Measurements from ENCODE around the gene SNX19. TPM values are rescaled to one million over a fixed set of nuclear protein-coding genes. Genes with fewer than 3 reads are reported as not detected.

SNX19 gene
- total RNA-seq, 1 donor from 2014 or later = 42.1 TPM

DNA sequence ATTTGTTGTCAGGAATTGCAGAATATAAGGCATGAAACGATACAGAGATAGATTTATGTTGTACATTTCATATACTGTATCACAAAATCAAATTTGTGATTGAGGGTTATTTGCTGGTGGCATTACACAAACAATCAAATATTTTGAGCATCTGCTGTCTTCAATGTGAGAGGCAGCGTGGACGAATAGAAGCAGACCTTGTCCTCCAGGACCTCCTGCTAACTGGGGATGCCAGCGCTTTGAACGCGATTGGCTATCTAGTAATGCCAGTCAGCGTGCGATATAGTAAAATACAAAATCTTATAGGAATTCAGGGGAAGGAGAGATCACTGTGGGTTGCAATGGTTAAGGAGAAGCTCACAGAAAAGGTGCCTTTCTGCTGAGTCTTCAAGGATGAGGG, 631 bp upstream of the SNX19 start:
- Mint-ChIP-seq H3K9me3 (no peaks in the 10 kb centered on the region), H3K4me3 (ENCODE audit: low read depth) (peak overlapping the region; percentile 81), H3K36me3 (ENCODE audit: low read depth) (peaks cover 29% of the 10 kb centered on the region), H3K4me1 (ENCODE audit: low read depth) (peaks cover 30% of the 10 kb centered on the region), H3K27me3 (ENCODE audit: low read depth) (peaks cover 13% of the 10 kb centered on the region), H3K27ac (no peak overlapping the region)
- DNase-seq (ENCODE audit: low spot score) = no peak
- intact Hi-C loops (cut with micrococcal nuclease) = loop anchor here (1.0 to 2.0 kb wide), 4 partner anchors 22 to 1022 kb away; partner anchors contain the start of genes NFRKB and ZBTB44

DNA sequence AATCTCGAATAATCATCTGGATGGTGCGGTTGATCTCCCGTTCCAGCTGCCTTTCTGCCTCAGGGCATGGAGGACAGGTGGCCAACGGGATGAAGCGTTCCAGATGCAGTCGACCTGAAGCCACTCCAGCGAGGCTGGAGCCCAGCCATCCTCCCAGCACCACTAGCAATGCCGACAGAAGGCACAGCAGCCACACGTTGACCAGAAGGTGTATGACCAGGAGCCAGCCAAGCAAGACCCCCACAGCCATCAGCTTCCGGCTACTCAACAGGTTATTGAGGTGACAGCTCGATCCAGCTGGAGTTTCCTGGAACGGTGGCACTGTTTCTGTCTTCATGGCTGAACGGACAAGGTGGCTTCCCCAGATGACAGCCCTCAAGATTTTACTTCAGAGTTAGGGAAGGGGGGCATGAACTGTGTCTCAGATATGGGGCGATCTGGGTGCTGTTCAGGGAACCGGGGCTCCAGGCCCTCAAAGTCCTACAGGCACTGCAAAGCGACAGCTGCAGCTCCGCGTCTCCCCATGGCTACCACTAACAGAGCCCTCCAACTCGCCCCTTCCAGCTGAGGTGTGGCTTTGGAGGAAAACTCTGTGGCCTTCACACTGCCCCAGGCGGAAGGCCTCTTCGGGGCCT, 559 bp downstream of the SNX19 start:
- Mint-ChIP-seq H3K27ac (peak overlapping the region; percentile 63), H3K4me3 (ENCODE audit: low read depth) (peak overlapping the region; percentile 81), H3K27me3 (ENCODE audit: low read depth) (peaks cover 4% of the 10 kb centered on the region), H3K9me3 (no peaks in the 10 kb centered on the region), H3K36me3 (ENCODE audit: low read depth) (peaks cover 40% of the 10 kb centered on the region), H3K4me1 (ENCODE audit: low read depth) (peaks cover 32% of the 10 kb centered on the region)
- intact Hi-C loops (cut with micrococcal nuclease) = loop anchor here (1.0 to 2.0 kb wide), 4 partner anchors 21 to 1020 kb away; partner anchors contain the start of genes NFRKB and ZBTB44
- no peak for DNase-seq (ENCODE audit: low spot score)

DNA sequence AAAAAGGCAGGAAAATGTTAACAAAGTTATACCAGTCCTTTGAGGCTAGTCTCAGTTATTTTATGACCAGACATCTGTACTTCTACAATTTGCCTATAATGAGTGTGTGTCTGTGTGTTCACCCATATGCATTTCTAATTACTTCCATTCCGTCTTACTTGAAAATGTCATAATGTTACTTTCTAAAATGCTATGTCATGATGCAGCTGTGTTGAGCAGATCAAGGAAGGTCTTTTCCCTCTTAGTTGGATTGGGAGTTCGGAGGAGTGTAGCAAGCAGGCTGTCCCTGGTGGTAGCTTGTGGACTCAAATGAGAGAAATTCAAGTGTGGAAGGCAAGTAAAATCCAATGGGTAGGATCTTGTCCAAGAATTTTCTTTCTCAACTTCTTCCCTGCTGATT, 3.0 kb downstream of the SNX19 start:
- H3K4me1 Mint-ChIP-seq (ENCODE audit: low read depth) = peaks cover 38% of the 10 kb centered on the region
- intact Hi-C loops (cut with micrococcal nuclease) = no loop called here
- no peaks in the 10 kb centered on the region for H3K27me3 Mint-ChIP-seq (ENCODE audit: low read depth)
- H3K9me3 Mint-ChIP-seq = no peaks in the 10 kb centered on the region
- DNase-seq (ENCODE audit: low spot score) = no peak
- H3K4me3 Mint-ChIP-seq (ENCODE audit: low read depth) = peak overlapping the region; percentile 6
- no peak overlapping the region for H3K27ac Mint-ChIP-seq
- peaks cover 64% of the 10 kb centered on the region for H3K36me3 Mint-ChIP-seq (ENCODE audit: low read depth)

DNA sequence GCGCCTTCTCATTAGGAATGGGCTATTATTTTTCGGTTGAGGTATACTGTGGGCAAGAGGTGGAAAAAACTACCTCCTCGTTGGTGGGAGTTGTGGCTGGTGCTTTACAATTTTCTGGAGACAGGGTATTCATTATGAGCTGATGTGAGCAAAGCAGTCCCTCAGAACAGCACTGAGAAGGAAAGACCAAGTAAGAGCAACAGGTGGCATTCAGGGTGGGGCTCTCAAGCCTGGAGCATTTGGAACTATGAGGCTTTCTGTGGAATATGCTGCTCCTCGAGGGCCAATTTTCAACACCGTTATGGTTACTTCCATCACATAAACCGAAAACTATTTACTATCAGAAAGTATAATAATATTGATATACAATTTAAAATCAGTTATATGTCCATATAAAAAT, 3.7 kb downstream of the SNX19 start:
- Mint-ChIP-seq H3K27ac (no peak overlapping the region), H3K36me3 (ENCODE audit: low read depth) (peaks cover 71% of the 10 kb centered on the region), H3K4me1 (ENCODE audit: low read depth) (peaks cover 38% of the 10 kb centered on the region), H3K9me3 (no peaks in the 10 kb centered on the region), H3K27me3 (ENCODE audit: low read depth) (no peaks in the 10 kb centered on the region), H3K4me3 (ENCODE audit: low read depth) (no peak overlapping the region)
- no peak for DNase-seq (ENCODE audit: low spot score)
- intact Hi-C loops (cut with micrococcal nuclease) = no loop called here

DNA sequence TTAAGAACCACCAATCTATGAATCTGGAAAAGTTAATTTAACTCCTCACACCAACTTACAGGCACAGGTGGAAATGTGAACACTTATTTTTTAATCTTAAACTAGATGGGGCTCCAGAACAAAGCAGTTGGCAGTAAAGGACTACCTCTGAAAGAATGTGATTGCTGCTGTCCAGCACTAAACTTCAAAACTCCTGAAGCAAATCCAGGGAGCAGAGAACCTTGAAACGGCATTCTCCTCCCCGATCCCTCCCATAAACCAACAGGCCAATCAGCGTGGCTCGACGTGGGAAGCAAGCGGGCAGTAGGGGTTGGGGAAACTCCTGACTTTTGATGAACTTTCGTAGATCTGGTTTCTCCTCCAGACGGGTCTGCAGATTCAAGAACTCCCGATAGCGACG, 5.0 kb downstream of the SNX19 start:
- intact Hi-C loops (cut with micrococcal nuclease) = no loop called here
- H3K4me3 Mint-ChIP-seq (ENCODE audit: low read depth) = no peak overlapping the region
- H3K9me3 Mint-ChIP-seq = no peaks in the 10 kb centered on the region
- H3K27ac Mint-ChIP-seq = no peak overlapping the region
- no peaks in the 10 kb centered on the region for H3K27me3 Mint-ChIP-seq (ENCODE audit: low read depth)
- DNase-seq (ENCODE audit: low spot score) = no peak
- peaks cover 83% of the 10 kb centered on the region for H3K36me3 Mint-ChIP-seq (ENCODE audit: low read depth)
- peaks cover 32% of the 10 kb centered on the region for H3K4me1 Mint-ChIP-seq (ENCODE audit: low read depth)

DNA sequence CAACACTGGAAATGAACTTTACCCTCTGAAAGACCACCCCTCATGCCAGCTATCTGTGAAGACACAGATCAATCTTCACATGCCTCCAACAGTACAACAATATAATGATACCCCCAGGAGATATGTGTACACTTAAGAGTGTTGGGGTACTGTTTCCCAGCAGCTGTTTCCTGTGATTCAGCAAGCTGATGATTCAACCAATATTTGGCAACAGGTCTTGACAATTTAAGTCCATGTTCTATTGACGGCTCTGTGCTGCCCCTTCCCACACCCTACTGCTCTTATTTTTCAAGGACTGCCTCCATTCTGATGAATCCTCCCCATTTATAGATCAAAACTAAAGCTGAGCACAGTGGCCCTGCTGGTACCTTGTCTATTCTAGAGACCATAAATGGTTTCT, 6.6 kb downstream of the SNX19 start:
- Mint-ChIP-seq H3K4me1 (ENCODE audit: low read depth) (peaks cover 24% of the 10 kb centered on the region), H3K27me3 (ENCODE audit: low read depth) (no peaks in the 10 kb centered on the region)
- intact Hi-C loops (cut with micrococcal nuclease) = no loop called here

DNA sequence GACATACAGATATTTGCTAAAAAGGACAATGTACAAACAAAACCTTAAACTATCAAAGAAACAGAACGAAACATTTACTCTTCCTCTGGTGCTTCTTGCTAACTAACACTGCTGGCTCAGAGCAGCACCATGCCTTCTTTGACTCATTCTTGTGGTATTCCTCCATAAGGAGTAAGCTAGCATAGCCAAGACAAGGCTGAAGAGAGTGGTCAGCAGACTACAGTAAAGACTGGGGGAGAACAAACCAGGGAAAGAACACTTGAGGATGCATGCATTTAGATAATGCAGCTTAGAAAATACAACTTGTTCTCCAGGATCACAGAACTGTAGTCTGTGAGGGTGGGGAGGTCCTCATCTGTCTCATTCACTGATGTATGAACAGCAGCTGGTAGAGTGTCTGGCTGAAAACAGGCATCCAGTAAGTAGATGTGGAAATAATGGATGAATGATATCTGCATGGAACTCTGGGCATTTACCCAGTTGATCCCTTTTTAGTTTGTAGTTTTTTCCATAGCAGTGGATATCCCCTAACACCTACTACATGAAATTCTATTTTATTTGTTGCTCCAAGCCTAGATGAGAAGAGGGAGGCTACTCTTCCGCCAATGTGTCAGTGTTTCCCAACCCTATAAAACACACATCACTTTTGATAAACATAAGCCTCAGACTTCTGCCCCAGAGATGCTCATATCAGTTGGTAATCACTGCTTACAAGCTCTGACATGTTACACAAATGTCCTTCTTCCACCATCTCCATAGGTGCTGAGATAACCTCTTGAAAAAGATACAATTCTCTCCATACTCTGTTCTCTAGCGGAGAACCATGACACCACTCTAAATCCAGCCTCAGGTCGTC, 7.3 kb downstream of the SNX19 start:
- no peak overlapping the region for H3K4me3 Mint-ChIP-seq (ENCODE audit: low read depth)
- no peak for DNase-seq (ENCODE audit: low spot score)
- no peaks in the 10 kb centered on the region for H3K27me3 Mint-ChIP-seq (ENCODE audit: low read depth)
- H3K9me3 Mint-ChIP-seq = no peaks in the 10 kb centered on the region
- H3K27ac Mint-ChIP-seq = no peak overlapping the region
- H3K4me1 Mint-ChIP-seq (ENCODE audit: low read depth) = peaks cover 19% of the 10 kb centered on the region
- H3K36me3 Mint-ChIP-seq (ENCODE audit: low read depth) = peaks cover 94% of the 10 kb centered on the region
- intact Hi-C loops (cut with micrococcal nuclease) = no loop called here

More for the DNA sequence above, 6.6 kb downstream of the SNX19 start:
- H3K9me3 Mint-ChIP-seq = no peaks in the 10 kb centered on the region
- peaks cover 94% of the 10 kb centered on the region for H3K36me3 Mint-ChIP-seq (ENCODE audit: low read depth)
- no peak for DNase-seq (ENCODE audit: low spot score)
- no peak overlapping the region for H3K4me3 Mint-ChIP-seq (ENCODE audit: low read depth)
- H3K27ac Mint-ChIP-seq = no peak overlapping the region

DNA sequence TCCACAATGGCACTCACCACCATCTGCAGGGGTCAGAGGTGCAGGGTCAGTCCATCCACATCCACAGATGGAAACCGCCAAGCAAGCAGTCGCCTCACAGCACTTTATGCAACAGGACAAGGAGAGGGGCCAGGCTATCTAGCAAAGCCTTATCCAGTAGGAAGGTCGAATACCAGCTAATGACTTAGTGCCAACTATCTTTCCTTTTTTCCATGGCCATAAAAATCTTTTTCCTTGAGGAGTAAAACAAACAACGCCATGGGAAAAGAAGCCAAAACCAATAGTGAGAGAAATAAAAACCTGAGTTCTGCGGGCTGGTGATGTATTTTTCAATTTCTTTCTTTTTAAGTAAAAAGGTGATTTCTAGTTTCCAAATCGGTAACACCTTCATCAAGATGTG, 8.2 kb downstream of the SNX19 start:
- H3K27me3 Mint-ChIP-seq (ENCODE audit: low read depth) = no peaks in the 10 kb centered on the region
- no peak overlapping the region for H3K4me3 Mint-ChIP-seq (ENCODE audit: low read depth)
- DNase-seq (ENCODE audit: low spot score) = no peak
- H3K36me3 Mint-ChIP-seq (ENCODE audit: low read depth) = peaks cover 92% of the 10 kb centered on the region
- H3K9me3 Mint-ChIP-seq = no peaks in the 10 kb centered on the region
- no peak overlapping the region for H3K27ac Mint-ChIP-seq
- intact Hi-C loops (cut with micrococcal nuclease) = no loop called here
- peaks cover 12% of the 10 kb centered on the region for H3K4me1 Mint-ChIP-seq (ENCODE audit: low read depth)

DNA sequence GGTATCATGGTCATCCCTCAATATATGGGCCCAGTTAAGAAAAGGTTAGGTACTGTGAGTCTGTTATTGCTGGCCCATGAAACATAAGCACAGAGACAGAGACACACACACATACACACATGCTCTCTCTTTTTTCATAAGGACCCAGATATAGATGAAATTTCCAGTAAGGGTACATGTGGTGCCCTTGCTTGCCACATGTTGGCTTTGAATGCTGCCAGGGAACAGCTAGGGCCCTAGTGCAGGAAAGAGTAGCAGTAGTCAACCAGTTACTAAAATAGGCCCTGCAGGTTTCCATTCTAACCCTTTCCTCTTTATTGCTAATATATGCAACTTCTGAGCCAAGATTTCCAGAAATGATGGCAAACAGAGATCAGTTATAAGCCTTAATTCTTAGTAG, 9.1 kb downstream of the SNX19 start:
- Mint-ChIP-seq H3K9me3 (no peaks in the 10 kb centered on the region), H3K4me1 (ENCODE audit: low read depth) (peaks cover 9% of the 10 kb centered on the region), H3K27me3 (ENCODE audit: low read depth) (no peaks in the 10 kb centered on the region), H3K36me3 (ENCODE audit: low read depth) (peaks cover 94% of the 10 kb centered on the region), H3K4me3 (ENCODE audit: low read depth) (no peak overlapping the region), H3K27ac (no peak overlapping the region)
- intact Hi-C loops (cut with micrococcal nuclease) = no loop called here
- DNase-seq (ENCODE audit: low spot score) = no peak

DNA sequence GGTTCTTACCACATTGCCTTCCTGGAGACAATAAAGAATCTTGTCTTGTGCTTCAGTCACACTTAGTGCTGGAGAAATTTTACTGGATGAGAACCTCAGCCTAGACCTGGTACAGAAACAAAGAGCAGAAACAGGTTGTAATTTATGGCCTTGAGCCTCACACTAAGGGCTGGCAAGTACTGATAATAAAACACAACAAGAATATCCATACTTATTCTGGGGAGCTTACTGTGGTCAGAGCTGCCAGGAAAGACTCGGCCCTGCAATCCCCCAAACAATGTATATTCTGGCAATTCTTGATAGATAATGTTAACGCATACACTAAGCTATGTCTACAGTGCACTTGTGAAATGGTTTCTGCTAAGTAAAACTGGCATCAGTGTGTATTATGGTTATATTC, 9.7 kb downstream of the SNX19 start:
- Mint-ChIP-seq H3K4me1 (ENCODE audit: low read depth) (peaks cover 6% of the 10 kb centered on the region), H3K9me3 (no peaks in the 10 kb centered on the region), H3K27me3 (ENCODE audit: low read depth) (no peaks in the 10 kb centered on the region), H3K27ac (no peak overlapping the region), H3K4me3 (ENCODE audit: low read depth) (no peak overlapping the region), H3K36me3 (ENCODE audit: low read depth) (peaks cover 92% of the 10 kb centered on the region)
- no peak for DNase-seq (ENCODE audit: low spot score)
- intact Hi-C loops (cut with micrococcal nuclease) = no loop called here

DNA sequence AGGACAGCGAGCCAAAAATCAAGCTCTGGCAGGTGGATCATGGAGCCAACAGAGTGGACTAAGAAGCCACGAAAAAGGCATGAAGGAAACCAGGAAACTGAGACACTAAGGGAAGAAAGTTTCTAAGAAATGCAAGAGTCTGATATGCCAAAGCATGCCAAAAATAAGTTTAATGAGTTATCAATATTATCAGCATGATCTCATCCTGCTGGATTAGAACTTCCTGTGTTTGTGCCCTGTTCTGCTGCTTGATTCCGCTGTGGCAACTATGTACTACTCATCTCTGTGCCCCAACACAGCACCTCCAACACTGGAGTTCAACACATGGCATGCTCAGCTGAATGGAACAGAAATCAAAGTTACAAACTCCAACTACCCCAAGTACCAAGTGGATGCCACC, 10.8 kb downstream of the SNX19 start:
- Mint-ChIP-seq H3K36me3 (ENCODE audit: low read depth) (peaks cover 91% of the 10 kb centered on the region), H3K27me3 (ENCODE audit: low read depth) (no peaks in the 10 kb centered on the region), H3K9me3 (no peaks in the 10 kb centered on the region), H3K4me1 (ENCODE audit: low read depth) (peaks cover 6% of the 10 kb centered on the region), H3K27ac (no peak overlapping the region), H3K4me3 (ENCODE audit: low read depth) (no peak overlapping the region)
- DNase-seq (ENCODE audit: low spot score) = no peak
- intact Hi-C loops (cut with micrococcal nuclease) = no loop called here

DNA sequence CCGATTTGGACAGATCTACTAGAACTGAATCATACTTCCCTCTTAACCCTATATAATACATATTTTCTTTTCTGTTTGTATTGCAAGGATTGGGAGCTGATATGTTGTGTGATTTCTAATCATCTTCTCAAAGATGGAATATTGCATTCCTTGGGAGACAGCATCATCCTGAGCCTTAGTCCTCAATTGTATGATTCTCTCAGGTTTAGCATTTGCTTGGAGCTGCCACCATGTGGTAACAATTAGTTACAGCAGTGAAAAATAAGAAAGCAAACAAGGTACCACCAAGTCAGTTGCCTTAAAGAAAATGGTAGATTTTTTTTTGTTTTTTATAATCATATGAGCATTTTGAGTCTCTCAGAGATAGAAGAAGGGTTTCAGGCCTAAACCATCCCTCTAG, 11.9 kb downstream of the SNX19 start:
- intact Hi-C loops (cut with micrococcal nuclease) = no loop called here
- H3K36me3 Mint-ChIP-seq (ENCODE audit: low read depth) = peaks cover 91% of the 10 kb centered on the region
- no peak overlapping the region for H3K27ac Mint-ChIP-seq
- no peak overlapping the region for H3K4me3 Mint-ChIP-seq (ENCODE audit: low read depth)
- H3K9me3 Mint-ChIP-seq = no peaks in the 10 kb centered on the region
- no peak for DNase-seq (ENCODE audit: low spot score)
- H3K27me3 Mint-ChIP-seq (ENCODE audit: low read depth) = no peaks in the 10 kb centered on the region
- H3K4me1 Mint-ChIP-seq (ENCODE audit: low read depth) = peaks cover 4% of the 10 kb centered on the region

DNA sequence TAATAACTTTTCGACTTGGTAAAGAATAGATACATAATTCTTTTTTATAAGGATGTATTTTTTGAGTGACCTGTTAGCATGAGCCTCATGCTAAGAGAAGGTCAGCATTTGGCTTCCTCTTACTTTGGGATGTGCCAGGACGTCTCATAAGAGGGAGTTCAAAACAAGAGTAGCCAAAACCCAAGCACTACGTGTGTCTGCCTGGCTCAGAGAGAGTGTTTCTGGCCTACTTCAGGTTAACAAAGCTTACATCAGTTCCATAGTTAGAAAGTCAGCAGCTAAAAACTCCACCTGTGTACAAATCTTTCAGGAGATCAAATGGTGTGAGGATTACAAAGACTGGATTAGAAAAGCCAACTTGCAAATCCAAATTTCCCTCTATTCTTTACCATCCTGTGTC, 13.9 kb downstream of the SNX19 start:
- Mint-ChIP-seq H3K27me3 (ENCODE audit: low read depth) (no peaks in the 10 kb centered on the region), H3K4me3 (ENCODE audit: low read depth) (no peak overlapping the region), H3K4me1 (ENCODE audit: low read depth) (no peaks in the 10 kb centered on the region), H3K27ac (no peak overlapping the region), H3K9me3 (no peaks in the 10 kb centered on the region), H3K36me3 (ENCODE audit: low read depth) (peaks cover 86% of the 10 kb centered on the region)
- no peak for DNase-seq (ENCODE audit: low spot score)
- intact Hi-C loops (cut with micrococcal nuclease) = no loop called here

All from activated T-helper 2 cell treated with anti-CD3 and anti-CD28 coated beads, Interferon-gamma antibody, Interleukin-2, Interleukin-4, amounts not matched to agents 10 μg/mL and 5 μg/mL and 100 μg/mL, durations not matched to agents 14 hours and 24 hours and 36 hours (primary cell).